GM12873 (cell line): Measurements from ENCODE around the gene AGPS.

ENCODE experiments used
- TF ChIP-seq, protein P1 (sequence below): IDR thresholded peaks from 2 replicates; pipeline ENCODE4 v1.5.1; 2012; ENCODE audit warnings: low read depth, mild to moderate bottlenecking, moderate library complexity, low read length, control low read depth; ENCODE audit not compliant: insufficient read depth; ENCODE audit errors: missing control alignments

Gene AGPS

DNA sequence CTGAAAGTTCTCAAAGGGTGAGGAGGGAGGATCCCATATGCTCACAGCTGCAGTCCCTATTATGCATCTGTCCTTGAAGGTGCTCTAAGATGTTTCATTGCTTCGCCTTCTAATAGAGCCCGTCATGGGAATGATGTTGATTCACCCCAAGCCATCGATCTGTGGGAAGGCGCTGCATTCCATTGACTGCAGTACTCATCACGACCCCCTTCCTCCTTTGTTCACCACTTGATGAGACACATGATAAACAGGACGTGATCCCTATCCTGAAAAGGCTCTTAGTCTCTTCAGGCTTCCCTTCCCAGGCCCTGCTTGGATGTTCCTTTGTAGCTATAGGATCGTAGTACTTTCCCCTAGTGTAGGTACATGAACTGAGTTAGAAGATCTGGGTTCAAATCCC, 181.8 kb downstream of the AGPS start:
- TF ChIP-seq, protein P1, sequence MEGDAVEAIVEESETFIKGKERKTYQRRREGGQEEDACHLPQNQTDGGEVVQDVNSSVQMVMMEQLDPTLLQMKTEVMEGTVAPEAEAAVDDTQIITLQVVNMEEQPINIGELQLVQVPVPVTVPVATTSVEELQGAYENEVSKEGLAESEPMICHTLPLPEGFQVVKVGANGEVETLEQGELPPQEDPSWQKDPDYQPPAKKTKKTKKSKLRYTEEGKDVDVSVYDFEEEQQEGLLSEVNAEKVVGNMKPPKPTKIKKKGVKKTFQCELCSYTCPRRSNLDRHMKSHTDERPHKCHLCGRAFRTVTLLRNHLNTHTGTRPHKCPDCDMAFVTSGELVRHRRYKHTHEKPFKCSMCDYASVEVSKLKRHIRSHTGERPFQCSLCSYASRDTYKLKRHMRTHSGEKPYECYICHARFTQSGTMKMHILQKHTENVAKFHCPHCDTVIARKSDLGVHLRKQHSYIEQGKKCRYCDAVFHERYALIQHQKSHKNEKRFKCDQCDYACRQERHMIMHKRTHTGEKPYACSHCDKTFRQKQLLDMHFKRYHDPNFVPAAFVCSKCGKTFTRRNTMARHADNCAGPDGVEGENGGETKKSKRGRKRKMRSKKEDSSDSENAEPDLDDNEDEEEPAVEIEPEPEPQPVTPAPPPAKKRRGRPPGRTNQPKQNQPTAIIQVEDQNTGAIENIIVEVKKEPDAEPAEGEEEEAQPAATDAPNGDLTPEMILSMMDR: no peak

GRCh38 chr2:177575358-177575757, 182.8 kb downstream of the AGPS start:
- TF ChIP-seq, protein P1: no peak

- TF ChIP-seq, protein P1: no peak
These were observed 184.5 kb downstream of the AGPS start for GRCh38 chr2:177577075-177577474.

DNA sequence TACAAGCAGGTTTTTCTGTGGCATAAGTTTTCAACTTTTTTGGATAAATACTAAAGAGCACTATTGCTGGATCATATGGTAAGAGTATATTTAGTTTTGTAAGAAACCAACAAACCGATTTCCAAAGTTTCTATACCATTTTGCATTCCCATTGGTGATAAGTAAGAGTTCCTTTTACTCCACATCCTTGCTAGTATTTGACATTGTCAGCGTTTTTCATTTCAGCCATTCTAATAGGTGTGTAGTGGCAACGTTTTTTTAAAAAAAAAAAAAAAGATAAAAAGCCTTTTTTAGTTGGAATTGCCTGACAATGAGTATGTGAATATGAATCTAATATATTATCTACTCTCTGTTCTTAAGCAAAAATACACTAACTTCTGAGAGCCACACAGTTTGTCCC, 185.9 kb downstream of the AGPS start:
- TF ChIP-seq, protein P1: no peak

DNA sequence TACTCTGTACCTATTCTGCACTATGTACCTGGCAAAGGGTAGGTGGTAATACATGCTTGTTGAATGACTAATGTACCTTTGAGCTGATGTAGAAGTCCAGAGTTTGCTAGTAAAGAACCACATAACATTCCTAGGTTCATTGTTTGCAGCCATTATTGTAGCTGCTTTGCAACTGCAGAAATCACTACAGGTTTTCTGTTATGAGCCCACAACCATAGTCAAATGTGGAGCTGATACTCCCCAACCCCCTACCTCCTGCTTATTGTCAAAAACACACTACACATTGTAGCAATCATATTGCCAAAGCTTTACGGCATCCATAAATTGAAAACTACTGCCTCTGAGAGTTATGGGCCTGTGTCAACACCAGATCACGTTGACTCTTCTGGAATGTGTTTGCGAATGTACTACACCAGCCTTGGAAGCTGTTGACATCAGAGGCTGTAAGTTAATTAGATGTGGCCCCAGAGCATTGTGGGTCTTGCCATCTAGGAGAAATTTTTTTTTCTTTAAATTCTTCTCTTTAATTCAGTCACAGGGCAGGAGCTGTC, 187.0 kb downstream of the AGPS start:
- TF ChIP-seq, protein P1: no peak

GRCh38 chr2:177582000-177582399, 189.4 kb downstream of the AGPS start:
- TF ChIP-seq, protein P1: no peak

DNA sequence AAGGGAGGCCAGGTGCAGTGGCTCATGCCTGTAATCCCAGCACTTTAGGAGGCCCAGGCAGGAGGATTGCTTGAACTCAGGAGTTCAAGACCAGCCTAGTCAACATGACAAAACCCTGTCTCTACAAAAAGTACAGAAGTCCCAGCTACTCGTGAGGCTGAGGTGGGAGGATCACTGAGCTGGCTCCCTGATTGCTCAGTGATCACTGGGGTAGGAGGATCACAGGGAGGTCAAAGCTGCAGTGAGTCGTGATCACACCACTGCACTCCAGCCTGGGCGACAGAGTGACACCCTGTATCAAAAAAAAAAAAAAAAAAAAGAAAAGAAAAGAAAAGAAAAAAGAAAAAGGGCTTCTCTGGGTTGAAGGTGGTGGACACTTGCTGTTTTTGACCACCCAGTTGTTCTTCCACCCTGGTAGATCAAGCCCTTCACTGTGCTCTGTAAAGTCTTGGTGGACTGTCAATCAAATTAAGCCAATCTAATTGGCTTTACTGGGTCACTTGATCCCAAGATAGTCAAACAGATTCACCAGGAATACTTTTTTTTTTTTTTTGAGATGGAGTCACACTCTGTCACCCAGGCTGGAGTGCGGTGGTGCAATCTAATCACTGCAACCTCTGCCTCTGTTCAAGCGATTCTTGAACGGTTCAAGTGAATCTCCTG, 191.6 kb downstream of the AGPS start:
- TF ChIP-seq, protein P1: no peak
